ENCODE data around the gene KRTAP5-4.

The KRTAP5-4 gene

DNA sequence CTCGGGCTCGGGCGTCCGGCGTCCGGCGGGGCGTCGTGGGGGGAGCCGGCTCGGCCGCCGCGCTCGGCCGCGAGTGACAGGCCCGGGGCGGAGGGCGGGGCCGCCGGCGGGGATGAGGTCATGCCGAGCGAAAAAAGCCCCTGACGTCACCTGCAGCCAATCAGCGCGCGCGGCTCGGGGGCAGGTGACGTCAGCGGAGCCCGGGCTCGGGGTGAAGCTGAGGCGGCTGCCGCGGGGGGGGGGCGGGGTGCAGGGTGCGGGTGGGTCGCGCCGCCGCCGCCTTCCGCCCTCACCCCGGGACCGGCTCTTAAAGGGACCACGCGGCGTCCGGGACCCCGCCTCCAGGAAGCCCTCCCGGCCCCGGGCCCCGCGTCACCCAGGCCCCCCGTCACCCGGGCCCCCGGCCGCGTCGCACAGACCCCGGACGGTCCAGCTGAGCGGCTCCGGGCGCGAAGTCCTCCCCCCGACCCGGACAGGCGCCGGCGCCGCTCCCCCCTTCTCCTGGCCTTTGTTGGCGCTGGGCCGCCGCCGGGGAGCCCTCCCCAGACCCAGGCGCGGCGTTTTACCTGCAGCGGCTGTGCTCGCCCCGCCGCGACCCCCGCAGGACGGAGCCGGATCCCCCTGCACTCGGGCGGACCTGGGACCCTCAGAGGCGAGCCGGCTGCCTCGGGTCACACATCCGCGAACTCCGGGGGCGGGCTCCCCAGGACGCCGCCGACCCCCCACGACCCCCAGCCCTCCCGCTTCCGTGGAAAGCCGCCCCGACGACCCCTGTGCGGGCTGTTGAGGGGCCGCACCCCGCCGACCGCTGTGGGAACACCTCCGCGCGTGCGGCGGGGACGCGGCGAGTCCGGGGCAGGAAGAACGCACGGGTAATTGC, 49.5 kb downstream of the KRTAP5-4 start, which contains the start of gene DUSP8:
Gene DUSP8 (minus strand): TSS at position 75 of the 880 bp plus-strand sequence. CDS start 6,445 bp downstream, outside the sequence.
- peak; percentile 96 for DNase-seq (ENCODE audit: low spot score)

- no peak for DNase-seq (ENCODE audit: low spot score)
Measured at GRCh38 chr11:1571760-1572196, 50.2 kb downstream of the KRTAP5-4 start.
